GF-D8 (cell line): ENCODE measurements around the gene RHBG.

Experiments used
- DNase-seq: peaks from one replicate; lab custom pipeline; 2025; lab: John Stamatoyannopoulos, UW

RHBG gene

DNA sequence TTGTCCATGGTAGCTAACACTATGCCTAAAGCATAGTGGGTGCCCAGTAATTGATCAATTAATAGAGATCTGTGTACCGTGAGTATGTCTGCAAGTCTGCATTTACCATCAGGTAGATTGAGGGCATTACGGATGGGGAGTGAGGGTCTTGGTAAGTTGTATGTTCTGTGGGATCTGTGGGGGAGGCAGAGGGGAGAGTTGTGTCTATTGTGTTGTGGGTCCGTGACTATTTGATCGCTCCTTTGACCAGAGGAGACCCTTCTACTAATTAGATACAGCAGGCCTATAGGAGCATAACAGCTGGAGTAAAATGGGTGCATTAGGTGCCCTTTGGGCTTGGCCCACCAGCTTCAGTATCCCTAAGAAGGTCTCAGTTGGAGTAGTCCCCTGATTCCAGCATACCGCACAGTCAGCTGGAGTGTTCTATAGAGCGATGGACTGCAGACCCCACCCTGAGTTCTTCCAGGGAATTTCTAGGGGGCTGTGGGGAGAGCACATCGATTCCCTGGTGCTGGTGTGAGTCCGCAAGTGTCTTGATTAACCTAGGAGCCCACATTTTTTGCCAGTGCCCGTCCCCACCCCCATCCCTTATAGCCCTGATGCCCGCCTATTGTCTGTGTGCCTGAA lies 55.9 kb downstream of the RHBG start:
- DNase-seq: no peak

DNA sequence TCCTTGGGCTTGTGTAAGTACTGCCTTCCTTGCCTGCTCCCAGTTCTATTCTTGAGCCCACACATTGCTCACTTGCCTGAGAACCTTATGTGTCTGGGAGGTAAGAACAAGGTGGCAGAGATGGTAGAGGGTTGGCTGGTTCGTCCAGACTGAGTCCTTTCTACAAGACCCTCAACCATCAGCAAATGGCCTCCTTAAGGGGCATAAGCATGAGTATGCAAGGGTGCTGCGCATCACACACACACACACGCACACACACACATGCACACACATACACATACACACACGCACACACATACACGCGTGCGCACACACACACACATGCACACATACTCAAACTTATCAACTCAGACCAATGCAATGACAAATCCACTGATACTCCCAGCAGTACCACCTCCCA lies 56.9 kb downstream of the RHBG start:
- no peak for DNase-seq

DNA sequence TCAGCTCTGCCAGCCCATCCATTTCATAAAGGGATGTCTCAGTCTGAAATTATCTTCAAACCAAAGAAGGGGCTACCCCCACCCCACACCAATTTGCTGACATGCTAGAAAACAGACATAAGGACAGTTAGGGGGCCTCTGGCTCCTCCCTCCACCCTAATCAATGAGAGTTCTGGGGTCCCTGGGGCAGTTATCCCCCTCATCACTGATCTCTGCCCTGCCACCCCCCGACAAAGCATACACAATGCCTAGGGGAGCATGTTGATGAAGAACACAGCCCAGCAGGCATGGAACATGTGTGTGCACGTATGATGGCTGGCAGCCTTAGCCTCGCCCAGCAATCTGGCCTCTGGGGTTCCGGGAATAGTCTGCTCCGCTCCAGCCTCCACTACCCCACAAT lies 58.9 kb downstream of the RHBG start:
- DNase-seq: no peak

DNA sequence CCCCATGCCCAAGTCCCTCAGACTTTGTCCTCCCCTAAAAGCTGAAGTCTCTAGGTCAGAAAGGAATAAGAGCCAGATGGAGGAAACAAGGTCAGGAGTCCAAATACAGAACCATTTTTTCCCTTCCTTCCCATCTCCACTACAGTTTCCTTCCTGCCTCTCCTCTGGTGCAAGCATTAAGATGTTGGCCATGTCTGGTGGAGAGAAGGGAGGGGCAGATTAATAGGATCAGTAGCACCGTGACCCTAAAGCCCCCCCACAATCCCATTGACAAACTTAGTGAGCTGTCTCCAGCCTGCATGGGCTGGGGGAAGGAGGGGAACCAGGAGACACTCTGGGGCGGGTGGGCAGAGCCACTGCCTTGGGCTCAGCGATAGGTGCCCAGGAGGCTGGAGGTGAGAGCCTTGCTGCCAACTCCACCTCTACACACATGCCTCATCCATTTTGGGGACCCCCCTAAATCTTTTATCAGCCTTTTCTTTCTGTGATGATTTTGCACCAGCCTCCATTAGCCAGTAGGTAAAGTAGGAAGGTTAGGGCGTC lies 59.8 kb downstream of the RHBG start:
- no peak for DNase-seq

DNA sequence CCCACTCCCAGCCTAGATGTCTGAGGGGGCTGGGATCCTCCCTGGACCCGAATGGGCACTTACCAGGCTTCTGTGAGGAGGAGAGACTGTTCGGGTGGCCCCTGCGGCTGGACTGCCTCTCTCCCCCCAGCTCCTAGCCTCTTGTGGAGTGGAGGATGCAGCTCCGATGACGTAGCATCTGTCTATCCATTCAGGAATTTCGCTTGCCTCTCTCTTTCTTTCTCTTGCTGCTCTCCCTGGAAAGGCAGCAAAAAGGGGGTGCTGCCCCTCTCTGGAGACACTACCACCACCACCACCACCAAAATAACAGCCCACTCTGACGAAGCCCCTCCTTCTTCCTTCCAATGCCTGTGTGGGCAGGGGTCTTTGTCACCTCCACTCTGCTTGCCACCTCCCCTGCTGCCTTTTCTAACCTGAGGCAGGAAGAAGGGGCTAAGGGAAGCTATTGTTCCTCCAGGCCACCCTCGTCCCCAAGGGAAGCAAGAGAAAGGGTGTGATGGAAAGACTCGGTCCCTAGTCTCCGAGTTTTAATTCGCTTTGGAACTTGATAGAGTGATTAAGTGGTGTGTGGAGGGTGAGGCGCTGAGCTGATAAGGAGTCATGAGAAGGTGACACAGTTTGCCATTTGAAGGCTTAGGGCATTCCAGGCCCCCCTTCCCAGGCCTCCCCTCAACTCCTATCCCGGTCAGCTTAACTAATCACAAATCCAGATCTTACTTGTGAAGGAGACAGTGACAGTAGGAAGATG lies 60.5 kb downstream of the RHBG start:
- DNase-seq: no peak

GRCh38 chr1:156430303-156430702 lies 61.3 kb downstream of the RHBG start:
- no peak for DNase-seq

- no peak for DNase-seq
These were observed 61.9 kb downstream of the RHBG start for GRCh38 chr1:156430866-156431265.

DNA sequence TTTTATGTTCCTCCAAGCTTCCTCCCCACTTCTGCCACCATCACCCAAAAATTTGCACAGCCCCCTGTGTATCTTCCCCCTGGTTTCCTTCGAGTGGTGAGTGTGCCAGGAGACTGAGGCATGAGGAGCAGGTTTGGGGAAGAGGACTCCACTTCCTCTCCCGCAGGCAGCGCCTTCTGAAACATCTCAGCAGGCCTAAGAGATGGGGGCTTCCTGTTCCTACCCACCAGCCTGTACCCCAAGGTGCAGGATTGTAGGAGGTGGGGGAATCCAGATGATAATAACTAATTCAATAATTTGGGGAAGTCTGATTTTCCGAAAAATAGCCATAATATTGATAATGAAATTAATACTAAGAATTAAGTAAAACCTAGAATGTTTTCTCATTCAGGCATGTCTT lies 62.4 kb downstream of the RHBG start:
- DNase-seq: no peak

GRCh38 chr1:156431769-156432668 lies 63.0 kb downstream of the RHBG start:
- DNase-seq: no peak

DNA sequence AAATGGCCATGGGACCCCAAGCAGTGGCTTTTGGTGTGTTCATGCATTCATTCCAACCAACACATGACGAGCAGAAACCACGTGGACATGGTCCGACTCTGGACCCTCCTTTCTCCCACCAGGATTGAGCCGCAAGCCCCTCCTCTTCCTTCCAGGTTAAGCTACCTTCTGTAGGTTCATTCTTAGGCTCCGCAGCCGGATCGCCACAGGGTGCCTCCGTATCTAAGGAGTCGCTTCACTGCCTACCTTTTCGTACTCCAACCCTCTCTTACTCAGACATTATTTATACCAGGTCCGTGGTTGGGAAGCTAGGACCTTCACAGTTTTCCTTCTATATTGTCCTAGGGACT lies 63.6 kb downstream of the RHBG start:
- no peak for DNase-seq

- DNase-seq: no peak
These were observed 64.0 kb downstream of the RHBG start for GRCh38 chr1:156433032-156433431.

GRCh38 chr1:156433602-156434001 lies 64.6 kb downstream of the RHBG start:
- no peak for DNase-seq
